WTC11 (cell line): Measurements from ENCODE around the gene SCN4B. TPM values are rescaled to one million over a fixed set of nuclear protein-coding genes. Genes with fewer than 3 reads are reported as not detected.

Experiments
- ATAC-seq: fragments of 200-7000 bp; cut with Tn5 transposase; 2 replicates; pipeline ENCODE4 v1.10.0; 2021; ENCODE audit warnings: mild to moderate bottlenecking, moderate library complexity
- CTCF ChIA-PET: fragments of 300-600 bp; sonication (Branson Sonifier 250); formaldehyde crosslinking; loops from one replicate; lab custom pipeline; 2021; ENCODE audit warnings: antibody characterized with exemption; lab: Charles Lee
- POLR2A ChIA-PET: fragments of 350-600 bp; sonication (Branson Sonifier 250); formaldehyde crosslinking; loops from one replicate; lab custom pipeline; 2021; ENCODE audit warnings: antibody characterized with exemption; lab: Charles Lee
- DNase-seq: peaks from one replicate; pipeline ENCODE4 v3.0.0; 2021; ENCODE audit warnings: low spot score
- H3K27ac Mint-ChIP-seq: 2 replicates; pipeline ENCODE4 v1.8.0; 2021; ENCODE audit warnings: mixed read lengths
- H3K27me3 Mint-ChIP-seq: 2 replicates; pipeline ENCODE4 v1.8.0; 2021; ENCODE audit warnings: low read depth, mild to moderate bottlenecking, moderate library complexity, mixed read lengths
- H3K36me3 Mint-ChIP-seq: 2 replicates; pipeline ENCODE4 v1.8.0; 2021; ENCODE audit warnings: mixed read lengths
- H3K4me1 Mint-ChIP-seq: 2 replicates; pipeline ENCODE4 v1.8.0; 2022; ENCODE audit warnings: mixed read lengths
- H3K4me3 Mint-ChIP-seq: 2 replicates; pipeline ENCODE4 v1.8.0; 2021; ENCODE audit warnings: mild to moderate bottlenecking, moderate library complexity, mixed read lengths
- H3K9me3 Mint-ChIP-seq: 2 replicates; pipeline ENCODE4 v1.8.0; 2021; ENCODE audit warnings: mixed read lengths
- AR ChIP-seq: fragments of 250-450 bp; sonication (Bioruptor Pico); IDR thresholded peaks from 2 replicates; pipeline ENCODE4 v1.9.0; 2021; ENCODE audit warnings: mild to moderate bottlenecking
- ATF2 ChIP-seq: sonication (generic); formaldehyde crosslinking; IDR thresholded peaks from 2 replicates; pipeline ENCODE4 v1.8.1; 2022; ENCODE audit warnings: low read depth, missing genetic modification reagents, borderline replicate concordance
- ATF6 ChIP-seq: sonication (generic); formaldehyde crosslinking; IDR thresholded peaks from 2 replicates; pipeline ENCODE4 v1.8.1; 2023; ENCODE audit warnings: mild to moderate bottlenecking, missing genetic modification reagents
- E2F4 ChIP-seq: sonication (generic); formaldehyde crosslinking; IDR thresholded peaks from 2 replicates; pipeline ENCODE4 v1.8.1; 2022; ENCODE audit warnings: low read depth, mild to moderate bottlenecking, moderate library complexity, missing genetic modification reagents, borderline replicate concordance
- EMX1 ChIP-seq: fragments of 250-450 bp; sonication (Bioruptor Pico); IDR thresholded peaks from 2 replicates; pipeline ENCODE4 v1.8.0; 2021; ENCODE audit warnings: mild to moderate bottlenecking
- GABPB1 ChIP-seq: sonication (generic); formaldehyde crosslinking; IDR thresholded peaks from 2 replicates; pipeline ENCODE4 v1.8.1; 2023; ENCODE audit warnings: mild to moderate bottlenecking, missing genetic modification reagents
- HMGXB4 ChIP-seq: sonication (generic); formaldehyde crosslinking; IDR thresholded peaks from 2 replicates; pipeline ENCODE4 v1.8.1; 2023; ENCODE audit warnings: mild to moderate bottlenecking, moderate library complexity, missing genetic modification reagents
- IRF2 ChIP-seq: sonication (generic); formaldehyde crosslinking; IDR thresholded peaks from 2 replicates; pipeline ENCODE4 v1.8.0; 2022; ENCODE audit warnings: low read depth, missing genetic modification reagents, borderline replicate concordance
- JUN ChIP-seq: sonication (generic); formaldehyde crosslinking; IDR thresholded peaks from 2 replicates; pipeline ENCODE4 v1.8.0; 2023; ENCODE audit warnings: mild to moderate bottlenecking, missing genetic modification reagents
- MXD4 ChIP-seq: fragments of 250-450 bp; sonication (Bioruptor Pico); IDR thresholded peaks from 2 replicates; pipeline ENCODE4 v1.8.0; 2021; ENCODE audit warnings: mild to moderate bottlenecking, moderate library complexity, borderline replicate concordance
- MYBL2 ChIP-seq: sonication (generic); formaldehyde crosslinking; IDR thresholded peaks from 2 replicates; pipeline ENCODE4 v1.8.1; 2023; ENCODE audit warnings: mild to moderate bottlenecking, moderate library complexity, missing genetic modification reagents
- NR1H2 ChIP-seq: sonication (generic); formaldehyde crosslinking; IDR thresholded peaks from 2 replicates; pipeline ENCODE4 v1.9.0; 2021; ENCODE audit warnings: mild to moderate bottlenecking, moderate library complexity, missing genetic modification reagents
- PRDM15 ChIP-seq: sonication (generic); formaldehyde crosslinking; IDR thresholded peaks from 2 replicates; pipeline ENCODE4 v1.8.0; 2022; ENCODE audit warnings: missing genetic modification reagents
- USF2 ChIP-seq: sonication (generic); formaldehyde crosslinking; IDR thresholded peaks from 2 replicates; pipeline ENCODE4 v1.8.1; 2023; ENCODE audit warnings: mild to moderate bottlenecking, missing genetic modification reagents, moderate library complexity
- ZNF263 ChIP-seq: sonication (generic); formaldehyde crosslinking; IDR thresholded peaks from 2 replicates; pipeline ENCODE4 v1.8.1; 2022; ENCODE audit warnings: low read depth, mild to moderate bottlenecking, moderate library complexity, missing genetic modification reagents
- ZNF396 ChIP-seq: fragments of 250-450 bp; sonication (Bioruptor Pico); IDR thresholded peaks from 2 replicates; pipeline ENCODE4 v1.8.0; 2021; ENCODE audit warnings: mild to moderate bottlenecking, moderate library complexity, borderline replicate concordance
- total RNA-seq: library from RNA; stranded (reverse); gene quantifications from 3 replicates; pipeline ENCODE4 v1.2.3, GENCODE V29; 2021

Gene SCN4B
- total RNA-seq, 1 experiment from 2014 or later: 4.4 TPM

- TF ChIP-seq ATF2 (CRISPR knock-in tag) (no peak), MXD4 (CRISPR knock-in tag) (no peak), MYBL2 (CRISPR knock-in tag) (no peak), ZNF263 (no peak), PRDM15 (CRISPR knock-in tag) (no peak), E2F4 (CRISPR knock-in tag) (no peak), NR1H2 (CRISPR knock-in tag) (no peak), AR (CRISPR knock-in tag) (no peak), JUN (CRISPR knock-in tag) (no peak), GABPB1 (no peak), USF2 (CRISPR knock-in tag) (no peak), EMX1 (CRISPR knock-in tag) (no peak), ATF6 (CRISPR knock-in tag) (no peak), ZNF396 (CRISPR knock-in tag) (no peak), HMGXB4 (CRISPR knock-in tag) (no peak), IRF2 (CRISPR knock-in tag) (no peak)
- no peaks in the 10 kb centered on the region for H3K36me3 Mint-ChIP-seq
- no peaks in the 10 kb centered on the region for H3K9me3 Mint-ChIP-seq
- DNase-seq: no peak
- no peak overlapping the region for H3K4me3 Mint-ChIP-seq
- POLR2A ChIA-PET: no interaction called here
- no peaks in the 10 kb centered on the region; the same call in 1 of the 2 replicates for H3K27me3 Mint-ChIP-seq
- ATAC-seq: no peak
- CTCF ChIA-PET: no interaction called here
- no peak overlapping the region for H3K27ac Mint-ChIP-seq
- peaks cover 6% of the 10 kb centered on the region for H3K4me1 Mint-ChIP-seq
Observed at GRCh38 chr11:118135051-118135795, 17.4 kb downstream of the SCN4B start.
